Kidney (tissue), 14 donors: ENCODE measurements around the gene MPND. TPM values are rescaled to one million over a fixed set of nuclear protein-coding genes. Genes with fewer than 3 reads are reported as not detected.

Experiments used
- DNase-seq, 5 donors: peaks; one replicate each; pipeline ENCODE4 v3.0.0-alpha.2; 2013 to 2020
- FAIRE-seq: peaks from 2 replicates; lab custom pipeline; 2012; peaks lifted over from hg19 to GRCh38; lab: Jason Lieb, UNC
- H3K27ac ChIP-seq, 2 donors: one replicate each; pipeline ENCODE4 v1.7.0; 2013; ENCODE audit warnings: low read depth in 2 of 2, low read length in 2 of 2, inconsistent platforms in 1 of 2
- H3K27me3 ChIP-seq: one replicate; pipeline ENCODE4 v1.7.1; 2013; ENCODE audit warnings: low read length, inconsistent platforms; ENCODE audit not compliant: control insufficient read depth, insufficient read depth
- H3K36me3 ChIP-seq, 3 donors: one replicate each; pipeline versions ENCODE4 v1.7.0 to v1.7.1; 2013; ENCODE audit warnings: low read length in 3 of 3, control low read depth in 1 of 3, inconsistent platforms in 1 of 3; ENCODE audit not compliant: insufficient read depth in 3 of 3, control insufficient read depth in 2 of 3
- H3K4me1 ChIP-seq, 3 donors: one replicate each; pipeline versions ENCODE4 v1.7.0 to v1.7.1; 2013; ENCODE audit warnings: low read length in 3 of 3, inconsistent platforms in 1 of 3, low read depth in 1 of 3; ENCODE audit not compliant: control insufficient read depth in 2 of 3, insufficient read depth in 2 of 3
- H3K4me3 ChIP-seq, 3 donors: one replicate each; pipeline versions ENCODE4 v1.7.0 to v1.8.1; 2013; ENCODE audit warnings: low read length in 3 of 3, control low read depth in 1 of 3, inconsistent platforms in 1 of 3
- H3K9ac ChIP-seq, 3 donors: one replicate each; pipeline versions ENCODE4 v1.7.0 to v1.7.1; 2013; ENCODE audit warnings: low read length in 3 of 3, control low read depth in 1 of 3, inconsistent platforms in 1 of 3
- H3K9me3 ChIP-seq, 3 donors: one replicate each; pipeline versions ENCODE4 v1.7.0 to v1.7.1; 2013; ENCODE audit warnings: low read length in 3 of 3, control low read depth in 1 of 3, inconsistent platforms in 1 of 3; ENCODE audit not compliant: control insufficient read depth in 2 of 3, insufficient read depth in 1 of 3
- intact Hi-C: fragments of 100-400 bp; cut with DNase I; formaldehyde crosslinking; loops from one replicate; pipeline ENCODE4 v1.11.1; 2022
- polyA plus RNA-seq: library from polyadenylated mRNA; stranded (reverse); fragments of 350-450 nt; fragmentation: Illumina TruSeq; extraction: RNeasy Lipid Tissue Mini Kit (QIAGEN cat#74804); gene quantifications from one replicate; pipeline ENCODE4 v1.2.3, GENCODE V29; 2014; ENCODE audit warnings: low read depth, low replicate concordance; ENCODE audit not compliant: insufficient read depth
- total RNA-seq: library from RNA; stranded (reverse); fragmentation: NEBNext Ultra II Directional; extraction: Animal tissue kit (Norgen Biotek cat#: 25700); gene quantifications from one replicate; pipeline ENCODE4 v1.2.1, GENCODE V29; 2021
- TF ChIP-seq, protein P1 (sequence below): IDR thresholded peaks from 3 replicates; pipeline ENCODE4 v1.5.1; 2012; ENCODE audit warnings: mild to moderate bottlenecking, moderate library complexity, borderline replicate concordance; ENCODE audit not compliant: insufficient read depth; ENCODE audit errors: extremely low read depth
- donor health status: control.
- donor health status: control.
- donor health status: control.
- donor health status: control.
- donor health status: control.
- donor health status: DM: yes; HTN: yes; CAD: no.
- donor health status: Normal renal cell carcinoma (clear cell type).

Gene MPND
- total and polyA plus RNA-seq, 2 donors from 2014 or later: 24.1 to 43.5 TPM

DNA sequence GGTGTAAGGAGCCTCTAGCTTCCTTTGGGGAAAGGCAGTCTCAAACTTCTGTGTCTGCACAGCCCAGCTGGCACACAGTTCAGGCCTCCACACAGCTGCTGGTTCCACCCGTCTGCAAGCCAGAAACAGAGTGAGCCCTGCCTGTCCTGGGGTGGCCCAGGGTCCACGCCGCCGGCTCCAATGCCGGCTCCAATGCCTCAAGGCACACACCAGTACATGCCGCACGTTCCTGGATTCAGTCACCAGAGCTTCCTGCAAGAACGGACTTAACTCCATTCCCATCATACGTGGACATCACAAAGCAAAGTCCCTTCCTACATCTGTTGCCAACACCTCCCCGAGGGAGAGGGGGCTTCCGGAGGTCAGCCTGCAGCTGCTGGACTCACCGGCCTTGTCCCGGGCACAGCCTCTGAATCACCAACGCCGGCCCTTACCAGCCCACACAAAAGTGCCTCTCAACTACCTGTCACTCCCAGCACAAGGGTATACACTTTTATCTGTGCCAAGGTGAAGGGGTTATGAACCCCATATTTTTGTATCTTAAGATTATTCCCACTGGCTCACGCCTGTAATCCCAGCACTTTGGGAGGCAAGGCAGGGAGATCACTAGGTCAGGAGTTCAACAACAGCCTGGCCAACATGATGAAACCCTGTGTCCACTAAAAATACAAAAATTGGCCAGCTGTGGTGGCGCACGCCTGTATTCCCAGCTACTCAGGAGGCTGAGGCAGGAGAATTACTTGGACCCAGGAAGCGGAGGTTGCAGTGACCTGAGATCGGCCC, 48.5 kb downstream of the MPND start:
- peaks cover 2 to 17% (median 3%) of the 10 kb centered on the region in 3 donors for H3K36me3 ChIP-seq
- FAIRE-seq (no peak), DNase-seq (peak in 4 of 5 donors; percentile 41 to 85 (median 58))
- H3K27me3 ChIP-seq: no peaks in the 10 kb centered on the region
- TF ChIP-seq, protein P1, sequence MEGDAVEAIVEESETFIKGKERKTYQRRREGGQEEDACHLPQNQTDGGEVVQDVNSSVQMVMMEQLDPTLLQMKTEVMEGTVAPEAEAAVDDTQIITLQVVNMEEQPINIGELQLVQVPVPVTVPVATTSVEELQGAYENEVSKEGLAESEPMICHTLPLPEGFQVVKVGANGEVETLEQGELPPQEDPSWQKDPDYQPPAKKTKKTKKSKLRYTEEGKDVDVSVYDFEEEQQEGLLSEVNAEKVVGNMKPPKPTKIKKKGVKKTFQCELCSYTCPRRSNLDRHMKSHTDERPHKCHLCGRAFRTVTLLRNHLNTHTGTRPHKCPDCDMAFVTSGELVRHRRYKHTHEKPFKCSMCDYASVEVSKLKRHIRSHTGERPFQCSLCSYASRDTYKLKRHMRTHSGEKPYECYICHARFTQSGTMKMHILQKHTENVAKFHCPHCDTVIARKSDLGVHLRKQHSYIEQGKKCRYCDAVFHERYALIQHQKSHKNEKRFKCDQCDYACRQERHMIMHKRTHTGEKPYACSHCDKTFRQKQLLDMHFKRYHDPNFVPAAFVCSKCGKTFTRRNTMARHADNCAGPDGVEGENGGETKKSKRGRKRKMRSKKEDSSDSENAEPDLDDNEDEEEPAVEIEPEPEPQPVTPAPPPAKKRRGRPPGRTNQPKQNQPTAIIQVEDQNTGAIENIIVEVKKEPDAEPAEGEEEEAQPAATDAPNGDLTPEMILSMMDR: no peak
- peak overlapping the region; percentile 84 to 90 for H3K27ac ChIP-seq
- peak overlapping the region in 1 of 3 donors; percentile 67 for H3K9ac ChIP-seq
- peak overlapping the region in 1 of 3 donors; percentile 8 for H3K4me3 ChIP-seq
- intact Hi-C loops: no loop called here
- H3K4me1 ChIP-seq: peaks cover 4 to 45% (median 41%) of the 10 kb centered on the region in 3 donors
- no peaks in the 10 kb centered on the region for H3K9me3 ChIP-seq

DNA sequence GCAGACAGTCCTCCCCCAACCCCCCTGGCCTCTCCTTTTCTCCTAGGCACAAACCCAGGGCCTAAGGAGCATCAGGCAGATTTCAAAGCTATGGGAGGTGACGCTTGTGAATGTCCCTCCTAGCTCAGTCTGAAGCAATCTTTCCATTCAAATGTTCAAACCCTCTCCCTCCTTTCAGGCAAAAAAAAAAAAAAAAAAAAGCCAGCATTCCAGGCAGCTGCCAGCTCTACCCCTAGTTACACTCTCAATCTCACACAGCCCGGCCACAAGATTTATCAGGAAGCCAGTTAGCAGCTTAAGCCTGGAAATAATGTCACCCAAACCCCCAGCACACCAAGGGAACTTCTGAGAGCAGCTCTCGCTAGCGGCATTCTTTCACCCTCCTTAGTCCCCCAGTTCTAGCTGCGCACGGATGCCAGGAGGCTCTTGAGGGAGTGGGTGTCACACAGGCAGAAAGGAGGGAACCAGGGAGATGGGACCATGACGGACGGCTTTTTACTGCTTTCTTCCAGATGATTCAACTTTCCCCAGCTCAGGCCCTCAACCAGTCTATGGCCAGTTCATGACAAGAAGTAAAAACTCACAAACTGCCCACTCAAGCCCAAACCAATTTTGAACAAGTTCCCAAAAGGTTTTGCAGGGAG, 50.7 kb downstream of the MPND start:
- H3K4me3 ChIP-seq: no peak overlapping the region
- H3K36me3 ChIP-seq: peaks cover 2 to 18% (median 3%) of the 10 kb centered on the region in 3 donors
- FAIRE-seq (no peak), DNase-seq (peak in 1 of 5 donors; percentile 25)
- TF ChIP-seq, protein P1: no peak
- peak overlapping the region in 1 of 3 donors; percentile 46 for H3K9ac ChIP-seq
- no peaks in the 10 kb centered on the region for H3K27me3 ChIP-seq
- H3K9me3 ChIP-seq: no peaks in the 10 kb centered on the region
- intact Hi-C loops: no loop called here
- no peak overlapping the region for H3K27ac ChIP-seq
- peaks cover 4 to 53% (median 37%) of the 10 kb centered on the region in 3 donors for H3K4me1 ChIP-seq

DNA sequence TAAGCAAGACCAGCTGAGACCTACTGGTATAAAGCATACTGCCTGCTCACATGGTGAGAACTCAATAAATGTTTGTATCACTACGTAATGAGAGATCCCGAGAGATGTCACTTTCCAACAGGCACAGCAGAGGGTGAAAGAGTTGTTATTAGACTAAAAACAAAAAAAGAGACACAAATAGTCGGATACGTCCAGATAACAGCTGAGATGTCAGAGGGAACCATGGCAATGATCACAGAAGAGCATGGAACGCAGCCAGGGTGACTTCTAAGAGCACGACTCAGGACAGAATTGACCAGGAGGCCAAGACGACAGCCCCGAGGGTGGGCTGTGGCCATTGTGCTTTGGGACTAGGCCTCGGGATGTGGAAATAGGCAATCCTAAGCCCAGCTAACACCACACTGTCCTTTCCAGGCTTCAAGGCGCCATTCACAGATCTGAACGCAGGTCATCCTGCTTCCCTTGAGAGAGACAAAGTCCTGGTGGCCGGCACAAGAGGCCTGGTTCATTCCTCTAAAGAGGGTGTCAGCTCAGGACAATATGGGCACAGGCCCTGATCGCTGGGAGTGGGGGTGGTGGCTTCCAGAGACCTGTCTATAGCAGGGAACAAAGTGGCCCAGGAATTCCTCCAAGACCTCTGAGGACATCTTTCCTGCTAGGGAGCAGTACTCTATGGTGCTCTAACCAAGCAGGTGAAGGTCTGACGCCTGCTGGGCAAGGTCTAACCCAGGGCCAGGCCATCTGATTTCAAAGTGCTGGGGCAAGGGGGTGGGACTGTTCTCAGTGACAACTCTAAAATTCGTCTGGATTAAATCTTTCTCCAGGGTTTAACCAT, 53.8 kb downstream of the MPND start:
- intact Hi-C loops: no loop called here
- H3K27me3 ChIP-seq: no peaks in the 10 kb centered on the region
- DNase-seq: peak in 1 of 5 donors; percentile 70

More for the DNA sequence above, 53.8 kb downstream of the MPND start:
- TF ChIP-seq, protein P1: no peak
- Histone ChIP-seq H3K4me3 (no peak overlapping the region), H3K9ac (peak overlapping the region in 1 of 3 donors; percentile 12), H3K27ac (peak overlapping the region in 1 of 2 donors; percentile 18), H3K36me3 (peaks cover 2 to 18% (median 3%) of the 10 kb centered on the region in 3 donors), H3K4me1 (peaks cover 0 to 32% (median 24%) of the 10 kb centered on the region in 3 donors), H3K9me3 (no peaks in the 10 kb centered on the region)
- no peak for FAIRE-seq
